Nephron (organoid): ENCODE measurements around the gene C1orf174.
"Not testable (repeated sequence)": the region's sequence is repeated elsewhere in the genome, so short reads cannot be mapped to it uniquely, and the experiment has no call there.

ENCODE experiments used
- H3K27ac Mint-ChIP-seq, 3 experiments: 2 replicates each; pipeline ENCODE4 v1.8.0; 2020; ENCODE audit warnings: mixed read lengths in 3 of 3, mild to moderate bottlenecking in 2 of 3, moderate library complexity in 1 of 3
- H3K27me3 Mint-ChIP-seq: 2 replicates; pipeline ENCODE4 v1.8.0; 2021; ENCODE audit warnings: low read depth, mild to moderate bottlenecking, moderate library complexity, mixed read lengths
- H3K36me3 Mint-ChIP-seq: 2 replicates; pipeline ENCODE4 v1.8.0; 2020; ENCODE audit warnings: low read depth, mixed read lengths
- H3K4me1 Mint-ChIP-seq: 2 replicates; pipeline ENCODE4 v1.8.0; 2020; ENCODE audit warnings: mixed read lengths
- H3K4me3 Mint-ChIP-seq, 3 experiments: 2 replicates each; pipeline ENCODE4 v1.8.0; 2020; ENCODE audit warnings: mild to moderate bottlenecking in 3 of 3, mixed read lengths in 3 of 3, moderate library complexity in 2 of 3
- H3K9me3 Mint-ChIP-seq: 2 replicates; pipeline ENCODE4 v1.8.0; 2020; ENCODE audit warnings: mixed read lengths
- TF ChIP-seq, protein P1 (sequence below), 3 experiments: fragments of 200-600 bp; sonication (generic); IDR thresholded peaks; one replicate each; pipeline ENCODE4 v1.5.0; 2021; ENCODE audit warnings: antibody characterized with exemption in 3 of 3; ENCODE audit not compliant: unreplicated experiment in 3 of 3

Gene C1orf174

GRCh38 chr1:3918966-3919611 is 19.0 kb upstream of the C1orf174 start:
- H3K4me3 Mint-ChIP-seq: no peak overlapping the region
- no peak overlapping the region for H3K27ac Mint-ChIP-seq
- H3K27me3 Mint-ChIP-seq: peaks cover 29% of the 10 kb centered on the region
- no peaks in the 10 kb centered on the region for H3K36me3 Mint-ChIP-seq
- TF ChIP-seq, protein P1, sequence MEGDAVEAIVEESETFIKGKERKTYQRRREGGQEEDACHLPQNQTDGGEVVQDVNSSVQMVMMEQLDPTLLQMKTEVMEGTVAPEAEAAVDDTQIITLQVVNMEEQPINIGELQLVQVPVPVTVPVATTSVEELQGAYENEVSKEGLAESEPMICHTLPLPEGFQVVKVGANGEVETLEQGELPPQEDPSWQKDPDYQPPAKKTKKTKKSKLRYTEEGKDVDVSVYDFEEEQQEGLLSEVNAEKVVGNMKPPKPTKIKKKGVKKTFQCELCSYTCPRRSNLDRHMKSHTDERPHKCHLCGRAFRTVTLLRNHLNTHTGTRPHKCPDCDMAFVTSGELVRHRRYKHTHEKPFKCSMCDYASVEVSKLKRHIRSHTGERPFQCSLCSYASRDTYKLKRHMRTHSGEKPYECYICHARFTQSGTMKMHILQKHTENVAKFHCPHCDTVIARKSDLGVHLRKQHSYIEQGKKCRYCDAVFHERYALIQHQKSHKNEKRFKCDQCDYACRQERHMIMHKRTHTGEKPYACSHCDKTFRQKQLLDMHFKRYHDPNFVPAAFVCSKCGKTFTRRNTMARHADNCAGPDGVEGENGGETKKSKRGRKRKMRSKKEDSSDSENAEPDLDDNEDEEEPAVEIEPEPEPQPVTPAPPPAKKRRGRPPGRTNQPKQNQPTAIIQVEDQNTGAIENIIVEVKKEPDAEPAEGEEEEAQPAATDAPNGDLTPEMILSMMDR (IDR thresholded peaks at IDR 0.05; ENCODE audit: unreplicated experiment in 3 of 3): no peak
- H3K4me1 Mint-ChIP-seq: peaks cover 5% of the 10 kb centered on the region
- H3K9me3 Mint-ChIP-seq: peaks cover 5% of the 10 kb centered on the region

DNA sequence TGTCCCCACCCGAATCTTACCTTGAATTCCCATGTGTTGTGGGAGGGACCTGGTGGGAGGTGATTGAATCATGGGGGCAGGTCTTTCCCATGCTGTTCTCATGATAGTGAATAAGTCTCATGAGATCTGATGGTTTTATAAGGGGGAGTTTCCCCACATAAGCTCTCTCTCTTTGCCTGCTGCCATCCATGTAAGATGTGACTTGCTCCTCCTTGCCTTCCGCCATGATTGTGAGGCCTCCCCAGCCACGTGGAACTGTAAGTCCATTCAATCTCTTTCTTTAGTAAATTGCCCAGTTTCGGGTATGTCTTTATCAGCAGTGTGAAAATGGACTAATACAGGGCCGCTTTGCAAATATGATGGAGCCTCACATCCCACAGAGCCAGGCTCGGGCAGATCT is 18.3 kb upstream of the C1orf174 start:
- H3K4me1 Mint-ChIP-seq, H3K27ac Mint-ChIP-seq, H3K36me3 Mint-ChIP-seq, H3K9me3 Mint-ChIP-seq, H3K4me3 Mint-ChIP-seq: not testable (repeated sequence)
- peaks cover 24% of the 10 kb centered on the region for H3K27me3 Mint-ChIP-seq

DNA sequence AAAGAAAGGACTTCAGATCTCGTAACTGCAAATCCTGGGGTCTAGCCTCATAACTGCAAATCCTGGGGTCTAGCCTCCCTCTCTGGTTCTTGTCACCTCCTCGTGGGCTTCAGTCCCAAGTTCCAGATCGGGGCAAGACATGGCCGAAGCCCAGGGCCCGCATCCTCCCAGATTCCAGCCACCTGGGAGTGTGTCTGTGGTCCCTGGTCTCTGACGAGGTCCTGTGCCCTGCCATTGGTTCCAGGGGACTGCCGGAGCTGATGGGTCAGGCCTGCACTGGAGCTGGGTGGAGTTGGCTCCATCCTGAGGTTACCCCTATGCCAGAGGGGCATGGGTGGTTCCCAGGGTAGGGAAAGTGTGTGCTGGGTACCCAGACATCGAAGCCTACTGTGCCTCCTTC is 17.7 kb upstream of the C1orf174 start:
- peaks cover 5% of the 10 kb centered on the region for H3K9me3 Mint-ChIP-seq
- TF ChIP-seq, protein P1 (IDR thresholded peaks at IDR 0.05; ENCODE audit: unreplicated experiment in 3 of 3): no peak
- H3K27me3 Mint-ChIP-seq: peaks cover 21% of the 10 kb centered on the region
- H3K36me3 Mint-ChIP-seq: no peaks in the 10 kb centered on the region
- no peak overlapping the region for H3K4me3 Mint-ChIP-seq
- H3K4me1 Mint-ChIP-seq: peaks cover 5% of the 10 kb centered on the region
- no peak overlapping the region for H3K27ac Mint-ChIP-seq

- Mint-ChIP-seq H3K4me3 (no peak overlapping the region), H3K27ac (no peak overlapping the region), H3K36me3 (no peaks in the 10 kb centered on the region), H3K9me3 (peaks cover 5% of the 10 kb centered on the region), H3K4me1 (no peaks in the 10 kb centered on the region), H3K27me3 (peaks cover 18% of the 10 kb centered on the region)
- TF ChIP-seq, protein P1 (IDR thresholded peaks at IDR 0.05; ENCODE audit: unreplicated experiment in 3 of 3): no peak
These were observed 15.6 kb upstream of the C1orf174 start for GRCh38 chr1:3915551-3916121.

DNA sequence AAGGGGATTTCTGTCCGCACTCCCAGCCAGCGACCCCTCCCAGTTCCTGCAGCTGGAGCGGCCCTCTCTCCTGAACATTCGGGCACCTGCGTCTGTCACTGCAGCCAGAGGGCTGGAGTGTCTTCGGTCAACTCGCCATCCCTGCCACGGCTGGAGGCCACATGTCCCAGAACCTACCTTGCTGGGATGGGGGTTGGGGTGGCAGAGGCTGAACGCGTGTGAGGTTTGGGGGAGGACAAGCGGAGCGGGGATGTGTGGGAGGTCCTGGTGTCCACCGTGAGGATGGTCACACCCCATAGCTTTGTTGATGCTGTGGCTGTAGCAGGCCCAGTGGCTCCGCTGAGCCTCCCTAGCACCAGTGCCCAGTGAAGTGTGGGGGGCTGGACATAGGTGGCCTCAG is 14.8 kb upstream of the C1orf174 start:
- H3K27ac Mint-ChIP-seq: no peak overlapping the region
- no peaks in the 10 kb centered on the region for H3K36me3 Mint-ChIP-seq
- peaks cover 5% of the 10 kb centered on the region for H3K9me3 Mint-ChIP-seq
- no peak overlapping the region for H3K4me3 Mint-ChIP-seq
- peaks cover 24% of the 10 kb centered on the region for H3K27me3 Mint-ChIP-seq
- TF ChIP-seq, protein P1 (IDR thresholded peaks at IDR 0.05; ENCODE audit: unreplicated experiment in 3 of 3): no peak
- H3K4me1 Mint-ChIP-seq: peaks cover 2% of the 10 kb centered on the region

DNA sequence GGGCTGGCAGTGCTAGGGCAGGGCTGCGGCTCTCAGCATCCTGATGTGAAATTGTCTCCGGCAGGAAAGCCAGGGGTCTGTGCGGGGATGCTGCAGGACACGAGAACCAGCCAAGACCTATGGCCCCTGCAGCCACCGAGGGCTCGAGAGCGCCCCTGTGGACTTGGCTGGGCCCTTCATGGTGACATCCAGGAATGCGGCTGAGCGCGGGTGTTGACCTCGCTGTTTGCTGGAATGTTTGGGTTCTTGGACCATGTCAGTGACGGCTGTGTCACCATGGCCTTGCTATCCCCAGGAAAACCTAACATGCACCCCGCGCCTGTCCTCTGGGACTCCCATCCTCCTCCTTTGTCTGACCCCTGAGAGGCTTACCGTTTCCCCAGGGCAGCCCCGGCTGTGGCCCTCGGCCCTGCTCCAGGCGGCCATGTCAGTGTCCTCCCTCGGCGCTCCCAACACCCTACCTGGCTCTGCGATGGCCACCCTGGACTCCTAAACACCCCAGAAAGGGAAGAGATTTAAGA is 14.3 kb upstream of the C1orf174 start:
- Mint-ChIP-seq H3K4me3 (no peak overlapping the region), H3K9me3 (peaks cover 5% of the 10 kb centered on the region), H3K4me1 (peaks cover 7% of the 10 kb centered on the region), H3K27ac (no peak overlapping the region), H3K27me3 (peaks cover 24% of the 10 kb centered on the region), H3K36me3 (no peaks in the 10 kb centered on the region)
- TF ChIP-seq, protein P1 (IDR thresholded peaks at IDR 0.05; ENCODE audit: unreplicated experiment in 3 of 3): no peak
